HepG2 (cell line): ENCODE measurements around the gene CNP. TPM values are rescaled to one million over a fixed set of nuclear protein-coding genes. Genes with fewer than 3 reads are reported as not detected.
A peak's percentile ranks its signal among the peaks of the same experiment; 100 is the strongest.

Source experiments
- ATAC-seq: fragments of 200-7000 bp; cut with Tn5 transposase; 3 replicates; pipeline ENCODE4 v1.9.1; 2020; ENCODE audit warnings: mild to moderate bottlenecking, moderate library complexity
- BruUV-seq: library from RNA; stranded (reverse); fragments of 400-500 nt; replicated peaks from 2 replicates; lab custom pipeline; 2021; lab: Mats Ljungman, UMichigan
- CTCF ChIA-PET: fragments of 300-600 bp; formaldehyde crosslinking; extraction: SDS; loops from one replicate; lab custom pipeline; 2021; ENCODE audit warnings: low total read pairs, inconsistent platforms, low intra/inter-chr PET ratio; lab: Yijun Ruan, JAX
- POLR2A ChIA-PET: fragments of 350-600 bp; sonication (Branson Sonifier 250); formaldehyde crosslinking; loops from one replicate; lab custom pipeline; 2020; ENCODE audit warnings: antibody characterized with exemption, inconsistent platforms; lab: Yijun Ruan, JAX
- DNase-seq: peaks from one replicate; pipeline ENCODE4 v3.0.0-alpha.2; 2015; ENCODE audit warnings: low spot score
- FAIRE-seq: peaks from 3 replicates; lab custom pipeline; 2011; peaks lifted over from hg19 to GRCh38; lab: Jason Lieb, UNC
- H2AFZ ChIP-seq: one replicate; pipeline ENCODE4 v1.6.1; 2011; ENCODE audit warnings: low read length, inconsistent platforms
- H3K27ac ChIP-seq: fragments of 300-600 bp; 3 replicates; pipeline ENCODE4 v1.8.0; 2011; ENCODE audit warnings: mixed run types, mild to moderate bottlenecking, mixed read lengths, low read length, inconsistent platforms; ENCODE audit not compliant: insufficient read depth; ENCODE audit errors: extremely low read length
- H3K27me3 ChIP-seq, 2 experiments: fragments of 200-600 bp in 1 of 2; 2 replicates in 1 of 2; 3 replicates in 1 of 2; pipeline versions ENCODE4 v1.6.0 to v1.8.0; 2011; ENCODE audit warnings: low read length in 2 of 2, mild to moderate bottlenecking in 2 of 2, moderate library complexity in 2 of 2, inconsistent platforms in 1 of 2; ENCODE audit not compliant: insufficient read depth in 2 of 2, control insufficient read depth in 1 of 2
- H3K36me3 ChIP-seq, 2 experiments: fragments of 200-600 bp in 1 of 2; replicated peaks in 1 of 2; 2 replicates in 1 of 2; 3 replicates in 1 of 2; pipeline versions ENCODE4 v1.5.1 to v1.8.0; 2011; ENCODE audit warnings: low read length in 2 of 2, inconsistent platforms in 1 of 2; ENCODE audit not compliant: insufficient read depth in 2 of 2, control insufficient read depth in 1 of 2
- H3K4me1 ChIP-seq: 2 replicates; pipeline ENCODE4 v1.5.1; 2012; ENCODE audit warnings: low read length, inconsistent platforms; ENCODE audit not compliant: insufficient read depth
- H3K4me2 ChIP-seq: 2 replicates; pipeline ENCODE4 v1.6.0; 2011; ENCODE audit warnings: low read depth, low read length, inconsistent platforms
- H3K4me3 ChIP-seq, 3 experiments: fragments of 200-600 bp in 1 of 3; sonication (generic), shearing (Covaris generic) in 1 of 3; replicated peaks in 1 of 3; 2 replicates each; pipeline ENCODE4 v1.5.1; 2011 to 2016; ENCODE audit warnings: low read length in 3 of 3, inconsistent platforms in 2 of 3, low read depth in 2 of 3, mild to moderate bottlenecking in 2 of 3, control low read depth in 1 of 3, mixed read lengths in 1 of 3; ENCODE audit not compliant: insufficient read depth in 1 of 3
- H3K79me2 ChIP-seq: one replicate; pipeline ENCODE4 v1.6.1; 2011; ENCODE audit warnings: low read length, inconsistent platforms; ENCODE audit not compliant: insufficient read depth
- H3K9ac ChIP-seq: 2 replicates; pipeline ENCODE4 v1.6.0; 2011; ENCODE audit warnings: mild to moderate bottlenecking, low read depth, low read length, inconsistent platforms; ENCODE audit not compliant: insufficient read depth
- H3K9me3 ChIP-seq: 2 replicates; pipeline ENCODE4 v1.5.1; 2012; ENCODE audit warnings: mild to moderate bottlenecking, low read length
- H4K20me1 ChIP-seq: 2 replicates; pipeline ENCODE4 v1.6.0; 2011; ENCODE audit warnings: inconsistent platforms, mild to moderate bottlenecking, low read length, moderate library complexity; ENCODE audit not compliant: insufficient read depth
- HNRNPLL ChIP-seq: fragments of 200-400 bp; formaldehyde crosslinking; IDR thresholded peaks from 2 replicates; pipeline ENCODE4 v1.6.1; 2017; ENCODE audit warnings: mild to moderate bottlenecking, low read depth, low read length; ENCODE audit not compliant: poor library complexity, severe bottlenecking
- MEIS1 ChIP-seq: sonication (generic); formaldehyde crosslinking; IDR thresholded peaks from 2 replicates; pipeline ENCODE4 v1.9.0; 2021; ENCODE audit warnings: mild to moderate bottlenecking, missing genetic modification reagents, moderate library complexity, borderline replicate concordance
- MXD4 ChIP-seq: IDR thresholded peaks from 2 replicates; pipeline ENCODE4 v1.6.1; 2016; ENCODE audit warnings: mild to moderate bottlenecking, missing biosample characterization, missing genetic modification reagents
- NR2F1 ChIP-seq, 2 experiments: fragments of 450-650 bp in 1 of 2; formaldehyde crosslinking in 1 of 2; IDR thresholded peaks; 2 replicates each; pipeline versions ENCODE4 v1.5.0 to v1.6.1; 2016 to 2020; ENCODE audit warnings: mild to moderate bottlenecking in 1 of 2, missing compliant biosample characterization in 1 of 2, missing genetic modification reagents in 1 of 2, moderate library complexity in 1 of 2
- POLR2AphosphoS2 ChIP-seq: IDR thresholded peaks from 2 replicates; pipeline ENCODE4 v1.6.1; 2011; ENCODE audit warnings: low read depth, low read length, improper control_type of control experiment
- RBM22 ChIP-seq: fragments of 200-400 bp; formaldehyde crosslinking; optimal IDR thresholded peaks from 2 replicates; pipeline ENCODE3; 2017; ENCODE audit warnings: mild to moderate bottlenecking, low read length, moderate library complexity
- SNAPC5 ChIP-seq: sonication (generic); formaldehyde crosslinking; IDR thresholded peaks from 2 replicates; pipeline ENCODE4 v1.8.1; 2023; ENCODE audit warnings: mild to moderate bottlenecking, missing genetic modification reagents, borderline replicate concordance
- USF2 ChIP-seq, 2 experiments: sonication (generic) in 1 of 2; formaldehyde crosslinking in 1 of 2; IDR thresholded peaks; 2 replicates each; pipeline versions ENCODE4 v1.5.1 to v1.6.1; 2011 to 2020; ENCODE audit warnings: borderline replicate concordance in 1 of 2, low read depth in 1 of 2, low read length in 1 of 2, mild to moderate bottlenecking in 1 of 2, missing genetic modification reagents in 1 of 2, moderate library complexity in 1 of 2
- ZFP36L1 ChIP-seq: sonication (generic); formaldehyde crosslinking; IDR thresholded peaks from 2 replicates; pipeline ENCODE4 v1.8.0; 2022; ENCODE audit warnings: mild to moderate bottlenecking, missing genetic modification reagents, moderate library complexity
- ZFX ChIP-seq: sonication (generic); formaldehyde crosslinking; IDR thresholded peaks from 2 replicates; pipeline ENCODE4 v1.4.0; 2020; ENCODE audit warnings: mild to moderate bottlenecking, low read depth, missing genetic modification reagents, moderate library complexity
- ZNF280D ChIP-seq: sonication (generic); formaldehyde crosslinking; IDR thresholded peaks from 2 replicates; pipeline ENCODE4 v1.5.1; 2020; ENCODE audit warnings: mild to moderate bottlenecking, missing genetic modification reagents
- ZNF547 ChIP-seq: sonication (generic); formaldehyde crosslinking; IDR thresholded peaks from 2 replicates; pipeline ENCODE4 v1.5.1; 2020; ENCODE audit warnings: mild to moderate bottlenecking, missing genetic modification reagents
- whole genome bisulfite sequencing: methylation state at CpG from one replicate; pipeline ENCODE4 v1.1.6; 2017; ENCODE audit warnings: low lambda C conversion rate; 5-methylcytosine and 5-hydroxymethylcytosine counted together
- in situ Hi-C: cut with HindIII; loops from 2 replicates; pipeline ENCODE4 v1.10.0; 2017; ENCODE audit warnings: low pct_unique_long_range_greater_than_20kb; ENCODE audit not compliant: extremely low pct_ligation_motif_present
- intact Hi-C: fragments of 100-400 bp; cut with micrococcal nuclease; formaldehyde crosslinking; loops from one replicate; pipeline ENCODE4 v1.10.0; 2022; ENCODE audit not compliant: unreplicated experiment
- polyA plus RNA-seq, 8 experiments: library from polyadenylated mRNA; depleted of rRNA in 3 of 8; stranded (reverse) in 7 of 8; unstranded in 1 of 8; fragments of >200 nt; fragmentation: Illumina TruSeq in 4 of 8; extraction: Trizol in 4 of 8; gene quantifications; 2 replicates each; pipeline versions ENCODE4 v1.2.1 to v1.2.3, GENCODE V29; 2011 to 2016; ENCODE audit warnings: low read depth in 4 of 8, missing spikeins in 1 of 8, mixed read lengths in 1 of 8; ENCODE audit not compliant: insufficient read depth in 1 of 8
- total RNA-seq, 5 experiments: library from RNA; depleted of rRNA; stranded (reverse); fragments of >200 nt; fragmentation: Illumina TruSeq; extraction: Trizol; gene quantifications; 2 replicates each; pipeline ENCODE4 v1.2.3, GENCODE V29; 2016; ENCODE audit warnings: low read depth in 1 of 5

Gene CNP
- total and polyA plus RNA-seq, 2 of the 13 experiments (the other 11 are each of a cell fraction or from before 2014, with no cell fraction given) = 97.2 to 161 TPM

DNA sequence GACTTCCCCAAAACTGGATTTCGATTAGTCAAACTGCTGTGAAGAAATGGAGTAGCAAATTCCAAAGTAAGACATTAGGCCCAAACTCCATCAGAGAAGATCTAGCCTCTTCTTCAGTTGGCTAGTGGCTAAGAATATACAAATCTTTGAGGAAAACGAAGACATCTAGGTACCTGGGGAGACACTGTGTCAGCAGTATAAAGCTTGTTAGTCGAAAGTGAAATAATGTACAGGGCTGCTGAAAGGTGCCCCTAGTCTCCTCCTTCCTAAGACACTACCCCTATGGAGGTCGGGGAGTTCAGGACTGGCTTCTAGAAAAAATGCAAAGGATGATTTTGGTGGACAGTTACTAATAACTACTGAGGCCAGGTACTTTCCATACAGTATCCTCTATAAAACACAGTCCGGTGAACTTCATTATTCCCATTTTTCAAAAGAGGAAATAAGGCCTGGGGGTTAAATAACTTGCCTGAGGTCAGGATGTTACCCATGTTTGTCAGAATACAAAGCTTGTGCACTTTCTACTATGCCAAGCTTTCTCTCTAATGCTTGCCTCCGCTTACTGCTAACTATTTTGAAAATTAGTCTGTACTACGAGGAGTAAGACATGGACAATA, 35.7 kb downstream of the CNP start:
- Histone ChIP-seq H3K27ac (peak overlapping the region; percentile 77), H2AFZ (no peak overlapping the region), H3K4me1 (peaks cover 42% of the 10 kb centered on the region), H4K20me1 (peaks cover 12% of the 10 kb centered on the region), H3K4me3 (peak overlapping the region in 1 of 3 experiments; percentile 35; a peak in 1 of 6 replicates), H3K27me3 (no peaks in the 10 kb centered on the region), H3K9ac (no peak overlapping the region; the same call in 1 of the 2 replicates), H3K79me2 (peaks cover 66% of the 10 kb centered on the region), H3K4me2 (peak overlapping the region; percentile 67), H3K36me3 (peaks cover 22 to 45% of the 10 kb centered on the region in 2 experiments), H3K9me3 (no peaks in the 10 kb centered on the region)
- ChIA-PET POLR2A (interaction anchor here (0.6 to 9.0 kb wide), 19 partner anchors 10 to 314 kb away, joined by 3 to 183 read pairs (median 5); partner anchors contain the start of genes CNP, DNAJC7, EIF1 and NKIRAS2), CTCF (no interaction called here)
- BruUV-seq = no TSS peak
- WGBS = 92% methylated on average over 7 of the region's 7 CpGs
- ATAC-seq (peak; percentile 35), DNase-seq (no peak), FAIRE-seq (no peak)
- intact Hi-C loops = loop anchor here (2.0 kb wide), 1 partner anchor 15 kb away; the partner anchor contains the start of gene DNAJC7
- in situ Hi-C loops = no loop called here
- TF ChIP-seq ZNF280D (CRISPR knock-in tag) (peak; percentile 27; the same call in 1 of the 2 replicates), MEIS1 (no peak), POLR2AphosphoS2 (no peak), ZNF547 (CRISPR knock-in tag) (0 out of 2 replicates have a peak, but pooled peaks have one; percentile 23), ZFX (no peak), MXD4 (CRISPR knock-in tag) (no peak), RBM22 (peak; percentile 53), HNRNPLL (no peak), ZFP36L1 (CRISPR knock-in tag) (no peak), USF2 (IDR thresholded peaks at IDR 0.05; ENCODE audit: low read depth, low read length) (no peak), USF2 (CRISPR knock-in tag; IDR thresholded peaks at IDR 0.05; ENCODE audit: borderline replicate concordance) (no peak), SNAPC5 (CRISPR knock-in tag) (no peak), NR2F1 (CRISPR knock-in tag; IDR thresholded peaks at IDR 0.05) (peak in 1 of 2 experiments; percentile 29; a peak in 1 of 4 replicates)
